Stimulated activated CD4-positive, alpha-beta T cell treated with anti-CD3 and anti-CD28 coated beads, TNF-alpha, amount 100 ng/mL, for 4 hours (primary cell): ENCODE data around the gene NHERF1.

ENCODE experiments used
- DNase-seq, 3 experiments: peaks; one replicate each; pipeline ENCODE4 v3.0.0-alpha.2; 2020; ENCODE audit warnings: low read depth in 3 of 3

Gene NHERF1

GRCh38 chr17:74768069-74768762 lies 19.8 kb downstream of the NHERF1 start:
- DNase-seq: no peak

- DNase-seq: no peak
Observed at GRCh38 chr17:74768763-74769114, 20.3 kb downstream of the NHERF1 start.

- no peak for DNase-seq
Observed at GRCh38 chr17:74769266-74769855, 20.9 kb downstream of the NHERF1 start.

DNA sequence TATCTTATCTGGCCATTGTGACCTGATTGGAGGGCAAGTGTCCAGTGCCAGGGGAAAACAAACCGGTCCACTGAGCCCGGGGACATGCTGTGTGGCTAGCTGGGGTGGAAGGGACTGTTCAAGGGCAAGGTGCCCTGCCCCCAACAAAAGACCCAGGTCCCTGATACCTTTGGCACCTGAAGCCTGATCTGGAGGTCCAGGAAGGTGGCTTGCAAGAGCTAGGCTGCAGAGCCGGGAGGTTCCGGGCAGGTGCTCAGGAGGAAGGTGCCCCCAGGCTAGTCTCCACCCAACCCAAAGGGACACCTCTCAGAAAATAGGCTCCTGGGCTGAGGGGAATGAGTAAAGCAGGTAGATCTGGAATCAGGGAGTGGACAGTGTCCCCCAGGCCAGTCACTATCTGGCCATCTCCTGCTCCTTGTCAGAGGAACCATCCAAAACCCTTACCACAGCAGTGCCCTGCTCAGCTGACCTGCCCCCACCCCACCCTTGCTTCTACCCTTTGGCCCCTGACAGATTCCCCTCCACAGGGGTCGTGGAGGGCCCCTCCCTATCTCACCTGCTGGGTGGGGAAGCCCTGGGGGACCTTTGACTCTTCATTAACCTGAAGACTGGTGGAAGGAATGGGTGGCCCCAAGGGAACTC lies 21.5 kb downstream of the NHERF1 start:
- DNase-seq: no peak

GRCh38 chr17:74770498-74771318 lies 22.3 kb downstream of the NHERF1 start:
- DNase-seq: peak; percentile 55 to 64 (median 60)

DNA sequence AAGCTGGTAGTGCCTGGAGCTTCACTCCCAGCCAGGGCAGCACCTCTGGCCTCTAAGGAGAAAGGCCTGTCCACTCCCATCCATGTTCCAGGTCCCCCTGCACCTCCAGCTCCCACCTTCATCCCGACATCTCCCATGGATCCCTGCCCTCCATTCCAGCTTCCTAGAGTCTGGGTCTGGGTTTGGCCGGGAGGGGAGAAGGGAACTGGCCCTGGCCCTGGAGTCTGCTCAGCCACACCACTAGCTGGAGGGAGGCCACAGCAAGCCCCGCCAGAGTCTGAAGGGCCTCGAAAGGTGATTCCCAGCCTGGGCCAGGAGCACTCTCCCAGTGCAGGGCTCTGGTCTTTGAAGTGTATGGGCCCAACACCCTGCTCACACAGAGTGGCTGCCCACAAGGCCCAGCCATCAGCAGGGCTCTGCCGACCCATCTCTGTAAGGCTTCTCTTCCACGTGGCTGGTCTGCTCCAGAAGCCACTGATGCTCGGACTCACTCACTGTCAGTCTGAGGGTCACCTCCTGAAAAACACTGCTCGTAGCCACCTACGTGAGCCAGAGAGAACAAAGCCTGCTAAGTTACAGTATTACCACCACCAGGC lies 23.0 kb downstream of the NHERF1 start:
- DNase-seq: no peak

GRCh38 chr17:74772053-74772452 lies 23.6 kb downstream of the NHERF1 start:
- DNase-seq: no peak

GRCh38 chr17:74773414-74773813 lies 25.0 kb downstream of the NHERF1 start:
- no peak for DNase-seq

- no peak for DNase-seq
Observed at GRCh38 chr17:74773871-74774286, 25.5 kb downstream of the NHERF1 start.

DNA sequence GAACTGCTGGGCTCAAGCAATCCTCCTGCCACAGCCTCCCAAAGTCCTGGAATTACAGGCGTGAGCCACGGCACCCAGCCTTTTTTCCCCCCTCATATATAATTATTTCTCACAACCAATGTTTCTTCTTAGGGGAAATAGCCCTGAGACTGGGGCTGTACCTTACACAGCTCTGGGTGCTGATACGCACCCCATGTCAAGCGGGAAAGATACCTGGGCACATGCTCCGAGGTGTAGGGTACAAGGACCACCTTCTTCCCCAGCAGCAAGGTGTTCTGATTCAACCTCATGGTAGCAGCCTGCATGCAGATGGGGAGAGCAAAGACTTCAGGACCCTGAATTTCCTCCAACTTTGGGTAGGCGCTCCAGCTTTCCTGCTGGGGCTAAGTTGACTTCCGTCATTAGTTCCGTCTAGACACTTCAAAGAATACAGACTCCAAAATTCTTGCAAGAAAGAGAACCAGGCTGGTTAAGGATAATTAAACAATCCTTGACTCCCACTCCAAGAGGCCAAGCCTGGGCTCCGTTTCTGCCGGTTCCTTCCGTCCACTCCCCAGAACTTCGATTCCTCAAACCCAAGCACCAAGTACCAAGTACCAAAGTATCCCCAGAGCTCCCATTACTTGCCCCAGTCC lies 27.1 kb downstream of the NHERF1 start:
- DNase-seq: no peak

DNA sequence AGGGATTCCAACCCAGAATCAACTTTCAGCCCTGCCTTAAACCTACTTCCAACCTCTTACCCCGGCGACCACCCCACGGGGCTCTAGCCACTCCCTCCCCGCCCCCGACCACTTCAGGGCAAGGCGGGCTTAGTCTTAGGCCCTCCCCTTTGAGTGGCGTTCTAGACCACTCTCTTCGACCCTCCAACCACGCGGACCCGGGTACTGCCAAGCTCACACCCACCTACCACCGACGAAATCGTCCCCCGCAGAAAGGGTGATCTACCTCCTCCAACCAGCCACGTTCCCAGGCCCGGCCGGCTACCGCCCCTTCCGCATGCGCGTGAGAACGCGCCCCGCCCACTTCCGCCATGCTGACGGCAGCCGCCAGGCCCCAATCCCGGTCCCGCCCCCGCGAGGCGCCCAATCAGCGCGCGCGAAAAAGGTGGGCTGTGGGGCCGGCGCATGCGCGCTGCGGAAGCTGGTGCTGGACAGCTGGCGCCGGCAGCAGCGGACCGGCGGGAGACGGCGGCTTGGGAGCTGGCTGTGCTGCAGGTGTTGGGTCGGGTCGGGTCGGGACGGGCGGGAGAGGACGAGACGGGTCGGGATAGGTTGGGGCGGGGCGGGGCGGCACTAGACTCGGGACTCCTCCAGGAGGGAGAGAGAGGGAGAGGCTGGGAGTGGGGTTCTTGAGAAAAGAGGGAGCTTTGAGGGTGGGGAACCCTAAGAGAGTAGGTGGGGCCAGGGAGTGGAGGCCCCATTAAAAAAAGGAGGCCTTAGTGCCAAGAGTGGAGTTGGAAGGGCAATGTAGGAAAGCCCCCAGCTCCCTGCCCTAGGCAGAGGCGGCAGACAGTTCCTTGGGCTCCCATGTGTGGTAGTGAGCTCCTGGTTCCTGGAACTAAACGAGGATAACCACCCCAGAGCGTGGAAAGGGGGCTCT lies 27.9 kb downstream of the NHERF1 start, which contains the start of gene NAT9:
TSS of gene NAT9 (minus strand) at position 302 of the 919 bp plus-strand sequence. CDS start 647 bp downstream, outside the sequence.
- DNase-seq: peak; percentile 99

GRCh38 chr17:74776990-74777389 lies 28.6 kb downstream of the NHERF1 start:
- DNase-seq: no peak

DNA sequence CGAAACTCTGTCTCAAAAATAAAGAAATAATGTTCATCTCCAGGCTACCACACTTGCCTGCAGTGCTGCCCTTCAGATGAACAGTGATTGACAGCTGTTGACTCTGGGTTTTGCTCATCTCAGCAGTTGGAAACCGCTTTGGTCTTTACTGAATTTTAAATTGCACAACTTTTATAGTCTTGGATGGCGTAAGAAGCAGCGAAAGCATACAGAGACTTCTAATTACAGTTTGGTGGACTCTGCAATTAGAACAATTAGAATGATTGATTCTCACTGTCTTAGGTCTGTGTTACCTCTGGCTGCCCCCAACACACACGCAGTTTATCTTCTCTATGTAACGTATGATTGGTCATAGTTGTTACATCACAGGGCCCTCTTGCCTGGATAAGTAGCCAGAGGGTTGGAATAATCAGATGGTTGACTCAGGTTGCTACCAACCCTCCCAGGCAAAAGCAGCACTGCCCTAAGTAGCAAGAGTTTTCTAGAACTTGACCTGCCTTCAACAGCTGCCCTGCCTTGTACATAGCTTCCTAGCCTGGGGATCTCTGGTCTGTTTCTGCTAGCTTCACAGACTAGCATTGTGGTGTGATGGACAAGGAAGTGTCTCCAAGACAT lies 29.6 kb downstream of the NHERF1 start:
- no peak for DNase-seq

DNA sequence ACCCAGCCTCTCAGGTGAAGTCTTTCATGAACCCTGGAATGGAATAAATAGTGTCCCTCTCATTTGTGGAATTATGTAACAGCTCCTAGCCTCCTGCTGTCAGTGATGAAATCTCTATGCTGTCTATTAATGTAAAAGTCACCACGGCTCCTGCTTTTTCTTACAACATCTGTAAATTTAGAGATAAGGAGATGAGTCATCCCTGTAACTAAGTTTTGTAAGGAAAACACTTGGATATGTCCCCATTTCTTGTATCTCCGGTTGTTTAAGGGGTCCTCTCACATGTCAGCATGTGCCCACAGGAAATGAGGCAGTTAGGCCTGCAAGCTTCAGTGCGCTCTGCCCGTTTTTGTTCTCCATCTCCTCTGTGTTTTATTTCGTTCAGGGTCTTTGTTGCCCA lies 30.5 kb downstream of the NHERF1 start:
- no peak for DNase-seq

DNA sequence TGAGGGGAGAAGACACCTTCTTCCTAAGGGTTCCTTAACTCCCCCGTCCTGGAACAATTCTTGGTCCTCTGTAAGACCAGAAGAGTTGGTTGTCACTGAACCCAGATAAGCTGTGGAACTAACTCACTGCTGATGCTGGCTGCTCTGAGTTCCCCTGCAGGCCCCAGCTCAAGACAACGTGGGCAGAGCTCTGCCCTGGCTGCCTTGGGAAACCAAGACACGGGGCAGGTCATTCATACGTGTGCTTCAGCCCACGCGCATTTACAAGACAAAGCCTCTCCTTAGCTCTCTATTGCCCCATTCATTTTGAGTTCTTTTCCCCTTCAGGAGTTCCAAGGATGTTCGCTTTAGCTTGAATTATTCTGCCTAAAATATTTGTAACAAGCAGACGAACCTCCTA lies 31.1 kb downstream of the NHERF1 start:
- DNase-seq: no peak

GRCh38 chr17:74779948-74780400 lies 31.5 kb downstream of the NHERF1 start:
- no peak for DNase-seq

DNA sequence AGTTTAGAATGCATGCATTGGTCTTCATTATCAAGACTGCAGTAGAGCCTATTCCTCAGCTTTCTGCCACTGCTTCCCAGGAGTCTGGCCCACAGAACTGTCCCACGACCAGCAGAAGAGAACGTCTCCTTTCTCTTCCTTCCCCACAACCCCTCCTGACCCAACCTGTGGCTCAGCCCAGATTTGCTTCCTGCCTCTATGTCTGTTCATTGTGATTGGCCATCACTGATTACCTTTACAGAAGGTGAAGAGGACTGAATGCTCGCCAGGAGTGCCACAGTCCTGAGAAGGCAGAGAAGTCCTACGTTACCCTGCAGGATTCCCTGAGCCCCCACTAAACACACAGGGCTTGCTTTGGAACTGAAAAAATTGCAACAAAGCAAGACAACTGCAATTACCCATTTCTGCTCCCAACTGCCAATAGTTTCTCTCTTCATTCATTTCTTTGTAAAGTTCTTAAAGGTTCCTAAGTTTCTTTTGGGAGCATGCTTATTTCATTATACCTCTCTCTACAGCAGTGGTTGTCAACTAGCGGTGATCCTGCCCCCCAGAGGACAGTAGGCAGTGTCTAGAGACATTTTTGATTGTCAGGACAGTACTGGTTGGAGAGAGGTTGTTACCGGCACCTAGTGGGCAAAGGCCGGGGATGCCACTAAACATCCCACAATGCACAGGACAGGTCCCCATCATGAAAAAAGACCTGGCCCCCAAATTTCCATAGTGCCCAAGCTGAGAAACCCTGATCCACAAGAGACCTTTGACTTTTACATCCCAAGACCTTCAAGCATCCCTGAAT lies 32.2 kb downstream of the NHERF1 start:
- DNase-seq: no peak

DNA sequence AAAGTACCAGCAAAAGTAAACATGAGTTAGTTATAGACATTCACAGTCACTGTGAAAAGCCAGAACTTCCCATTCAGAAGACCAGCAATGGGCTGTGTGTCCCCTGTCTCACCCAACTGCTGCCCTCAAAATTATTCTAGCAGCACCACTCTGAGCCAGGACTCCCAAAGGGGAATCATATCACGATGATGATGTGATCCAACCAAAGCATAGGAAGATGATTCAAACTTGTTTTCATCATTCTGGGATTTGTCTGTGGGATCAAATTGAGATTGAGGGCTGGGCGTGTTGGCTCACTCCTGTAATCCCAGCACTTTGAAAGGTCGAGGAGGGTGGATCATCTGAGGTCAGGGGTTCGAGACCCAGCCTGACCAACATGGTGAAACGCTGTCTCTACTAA lies 34.1 kb downstream of the NHERF1 start:
- DNase-seq: no peak
